Colonic mucosa (tissue), 4 donors: ENCODE measurements around the gene CCDC81. TPM values are rescaled to one million over a fixed set of nuclear protein-coding genes. Genes with fewer than 3 reads are reported as not detected.

Experiments
- DNase-seq: peaks from one replicate; pipeline ENCODE4 v3.0.0-alpha.2; 2020
- H3K27ac ChIP-seq: fragments of 200-600 bp; one replicate; pipeline ENCODE4 v1.8.0; 2021
- H3K27me3 ChIP-seq: fragments of 200-600 bp; one replicate; pipeline ENCODE4 v1.8.0; 2021
- H3K36me3 ChIP-seq: fragments of 200-600 bp; one replicate; pipeline ENCODE4 v1.8.0; 2021
- H3K4me1 ChIP-seq: fragments of 200-600 bp; one replicate; pipeline ENCODE4 v1.8.0; 2021; ENCODE audit warnings: mild to moderate bottlenecking
- H3K4me3 ChIP-seq: fragments of 200-600 bp; one replicate; pipeline ENCODE4 v1.8.0; 2021
- H3K9ac ChIP-seq, 2 donors: one replicate each; pipeline ENCODE4 v1.7.0; 2013; ENCODE audit warnings: control low read depth in 2 of 2, low read depth in 2 of 2, low read length in 2 of 2
- H3K9me3 ChIP-seq: fragments of 200-600 bp; one replicate; pipeline ENCODE4 v1.8.0; 2021
- intact Hi-C: fragments of 100-400 bp; cut with DNase I; formaldehyde crosslinking; loops from one replicate; pipeline ENCODE4 v1.14.1; 2022
- total RNA-seq, 2 donors: library from RNA; stranded (reverse); fragmentation: NEBNext Ultra II Directional in 1 of 2; extraction: Animal tissue kit (Norgen Biotek cat#: 25700) in 1 of 2; gene quantifications; one replicate each; pipeline ENCODE4 v1.2.1, GENCODE V29; 2021
- TF ChIP-seq, protein P1 (sequence below): fragments of 200-600 bp; IDR thresholded peaks from one replicate; pipeline ENCODE4 v1.8.0; 2022; ENCODE audit warnings: antibody characterized with exemption, mild to moderate bottlenecking
- donor health status: healthy.
- donor health status: DM: no; HTN: no; CAD: no.
- donor health status: DM: no; HTN: no; CAD: no.

CCDC81 gene
- total RNA-seq, 2 donors from 2014 or later = 0.32 to 0.53 TPM

GRCh38 chr11:86443415-86443814 lies 68.7 kb downstream of the CCDC81 start:
- Histone ChIP-seq H3K27ac (no peak overlapping the region), H3K9me3 (no peaks in the 10 kb centered on the region), H3K27me3 (no peaks in the 10 kb centered on the region), H3K4me3 (no peak overlapping the region), H3K9ac (no peak overlapping the region), H3K36me3 (no peaks in the 10 kb centered on the region), H3K4me1 (no peaks in the 10 kb centered on the region)
- intact Hi-C loops = no loop called here
- no peak for DNase-seq
- TF ChIP-seq, protein P1, sequence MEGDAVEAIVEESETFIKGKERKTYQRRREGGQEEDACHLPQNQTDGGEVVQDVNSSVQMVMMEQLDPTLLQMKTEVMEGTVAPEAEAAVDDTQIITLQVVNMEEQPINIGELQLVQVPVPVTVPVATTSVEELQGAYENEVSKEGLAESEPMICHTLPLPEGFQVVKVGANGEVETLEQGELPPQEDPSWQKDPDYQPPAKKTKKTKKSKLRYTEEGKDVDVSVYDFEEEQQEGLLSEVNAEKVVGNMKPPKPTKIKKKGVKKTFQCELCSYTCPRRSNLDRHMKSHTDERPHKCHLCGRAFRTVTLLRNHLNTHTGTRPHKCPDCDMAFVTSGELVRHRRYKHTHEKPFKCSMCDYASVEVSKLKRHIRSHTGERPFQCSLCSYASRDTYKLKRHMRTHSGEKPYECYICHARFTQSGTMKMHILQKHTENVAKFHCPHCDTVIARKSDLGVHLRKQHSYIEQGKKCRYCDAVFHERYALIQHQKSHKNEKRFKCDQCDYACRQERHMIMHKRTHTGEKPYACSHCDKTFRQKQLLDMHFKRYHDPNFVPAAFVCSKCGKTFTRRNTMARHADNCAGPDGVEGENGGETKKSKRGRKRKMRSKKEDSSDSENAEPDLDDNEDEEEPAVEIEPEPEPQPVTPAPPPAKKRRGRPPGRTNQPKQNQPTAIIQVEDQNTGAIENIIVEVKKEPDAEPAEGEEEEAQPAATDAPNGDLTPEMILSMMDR = no peak

DNA sequence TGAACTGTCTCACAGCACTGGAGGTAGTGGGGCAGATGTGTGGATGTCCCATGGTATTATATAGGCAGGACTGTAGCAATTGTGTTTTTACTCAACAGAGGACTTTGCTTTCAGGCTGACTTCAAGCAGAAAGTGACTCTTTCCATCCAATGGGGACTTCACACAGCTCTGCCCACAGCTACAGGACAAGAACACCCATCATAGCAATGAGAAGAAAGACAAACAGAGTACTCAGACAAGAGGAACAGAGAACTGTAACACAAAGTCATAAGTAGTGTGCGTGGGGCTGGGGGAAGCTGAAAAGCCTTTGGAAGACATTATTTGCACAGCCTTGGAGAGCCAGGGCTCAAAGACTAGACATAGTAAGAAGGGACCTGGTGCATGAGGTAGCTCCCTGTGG lies 70.3 kb downstream of the CCDC81 start:
- TF ChIP-seq, protein P1 = no peak
- Histone ChIP-seq H3K4me3 (no peak overlapping the region), H3K27me3 (no peaks in the 10 kb centered on the region), H3K9me3 (no peaks in the 10 kb centered on the region), H3K9ac (no peak overlapping the region), H3K36me3 (no peaks in the 10 kb centered on the region), H3K4me1 (no peaks in the 10 kb centered on the region), H3K27ac (no peak overlapping the region)
- no peak for DNase-seq
- intact Hi-C loops = no loop called here

GRCh38 chr11:86446163-86446923 lies 71.7 kb downstream of the CCDC81 start:
- H3K4me3 ChIP-seq = no peak overlapping the region
- no peaks in the 10 kb centered on the region for H3K27me3 ChIP-seq
- H3K36me3 ChIP-seq = no peaks in the 10 kb centered on the region
- H3K27ac ChIP-seq = no peak overlapping the region
- TF ChIP-seq, protein P1 = no peak
- H3K9me3 ChIP-seq = no peaks in the 10 kb centered on the region
- intact Hi-C loops = no loop called here
- H3K4me1 ChIP-seq = no peaks in the 10 kb centered on the region
- no peak for DNase-seq
- no peak overlapping the region for H3K9ac ChIP-seq

DNA sequence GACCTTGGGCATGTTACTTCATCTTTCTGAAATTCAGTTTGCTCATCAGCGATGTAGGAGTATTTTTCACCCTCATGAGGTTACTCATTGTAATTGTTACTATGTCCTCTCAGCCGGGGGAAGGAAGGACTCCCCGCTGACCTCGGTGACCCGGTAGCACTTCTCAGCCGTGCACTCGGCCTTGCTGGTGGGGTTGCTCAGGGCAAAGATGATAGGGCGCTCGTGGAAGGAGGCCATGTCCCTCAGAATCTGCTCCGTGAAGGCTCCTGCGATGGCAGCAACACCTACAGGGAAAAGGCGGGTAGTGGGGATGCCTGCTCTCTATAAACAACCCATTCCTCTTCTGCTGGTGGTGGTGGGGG lies 72.2 kb downstream of the CCDC81 start:
- Histone ChIP-seq H3K9me3 (no peaks in the 10 kb centered on the region), H3K4me1 (no peaks in the 10 kb centered on the region), H3K9ac (no peak overlapping the region), H3K27me3 (no peaks in the 10 kb centered on the region), H3K36me3 (no peaks in the 10 kb centered on the region), H3K4me3 (no peak overlapping the region), H3K27ac (no peak overlapping the region)
- TF ChIP-seq, protein P1 = no peak
- no peak for DNase-seq
- intact Hi-C loops = no loop called here

DNA sequence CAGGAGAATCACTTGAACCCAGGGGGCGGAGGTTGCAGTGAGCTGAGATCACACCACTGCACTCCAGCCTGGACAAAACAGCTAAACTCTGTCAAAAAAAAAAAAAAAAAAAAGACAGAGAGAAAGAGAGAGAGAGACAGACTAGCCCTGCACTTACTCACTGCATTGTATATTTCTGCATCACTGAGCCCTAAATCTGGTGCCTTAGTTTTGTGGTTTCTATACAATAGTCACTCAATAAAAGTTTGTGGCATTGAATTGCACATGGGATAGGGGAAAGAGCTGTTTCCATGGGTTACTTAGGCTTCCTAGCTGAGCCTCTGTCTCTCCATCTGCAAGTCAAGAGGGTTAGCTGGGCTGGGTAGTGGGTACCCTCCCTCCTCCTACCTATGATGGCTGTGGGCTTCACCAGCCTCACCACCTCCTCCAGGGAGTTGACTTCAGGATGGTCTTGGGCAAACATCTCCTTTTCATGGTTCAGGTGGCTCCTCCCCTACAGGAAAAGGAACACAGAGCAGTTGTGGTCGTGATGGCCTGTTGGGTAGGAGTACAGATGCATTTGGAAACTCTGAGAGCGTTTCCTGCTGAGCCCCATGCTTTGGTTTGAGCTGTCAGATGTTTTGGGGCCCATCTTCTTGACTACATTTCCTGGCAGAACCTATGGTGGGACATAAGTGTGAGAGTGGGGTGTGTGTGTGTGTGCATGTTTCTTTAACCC lies 73.2 kb downstream of the CCDC81 start:
- H3K36me3 ChIP-seq = no peaks in the 10 kb centered on the region
- no peak overlapping the region for H3K4me3 ChIP-seq
- H3K9ac ChIP-seq = no peak overlapping the region
- TF ChIP-seq, protein P1 = no peak
- intact Hi-C loops = no loop called here
- no peak for DNase-seq
- no peak overlapping the region for H3K27ac ChIP-seq
- H3K4me1 ChIP-seq = no peaks in the 10 kb centered on the region
- H3K9me3 ChIP-seq = no peaks in the 10 kb centered on the region
- H3K27me3 ChIP-seq = no peaks in the 10 kb centered on the region
